ENCODE data around the gene DRG2. TPM values are rescaled to one million over a fixed set of nuclear protein-coding genes. Genes with fewer than 3 reads are reported as not detected.

Gene DRG2
- total RNA-seq, 6 donors from 2014 or later: 28.7 to 40.9 (median 33.5) TPM

DNA sequence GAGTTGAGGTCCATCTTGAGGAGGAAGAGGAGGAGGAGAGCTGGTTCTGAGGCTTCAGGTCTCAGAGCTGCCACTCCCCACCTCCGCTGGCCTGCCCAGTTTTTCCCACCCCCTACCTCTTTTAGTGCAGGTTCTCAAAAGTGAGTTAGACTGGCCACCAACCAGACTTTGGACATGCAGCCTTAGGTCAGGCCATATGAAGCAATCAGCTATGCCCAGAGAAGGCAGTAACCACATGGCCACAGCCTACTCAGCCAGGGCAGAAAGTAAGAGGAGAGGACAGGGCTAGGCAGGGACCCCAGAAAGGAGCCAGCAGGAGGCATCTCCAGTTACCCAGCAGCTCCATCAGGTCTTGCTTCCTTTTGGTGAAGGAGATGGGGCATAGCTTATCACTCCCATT is 29.8 kb downstream of the DRG2 start:
- no peak overlapping the region for H3K4me3 ChIP-seq
- no peak for ATAC-seq (ENCODE audit: low FRiP score in 2 of 2)
- WGBS, 2 donors: 100% methylated on average over 1 of the region's 1 CpG

DNA sequence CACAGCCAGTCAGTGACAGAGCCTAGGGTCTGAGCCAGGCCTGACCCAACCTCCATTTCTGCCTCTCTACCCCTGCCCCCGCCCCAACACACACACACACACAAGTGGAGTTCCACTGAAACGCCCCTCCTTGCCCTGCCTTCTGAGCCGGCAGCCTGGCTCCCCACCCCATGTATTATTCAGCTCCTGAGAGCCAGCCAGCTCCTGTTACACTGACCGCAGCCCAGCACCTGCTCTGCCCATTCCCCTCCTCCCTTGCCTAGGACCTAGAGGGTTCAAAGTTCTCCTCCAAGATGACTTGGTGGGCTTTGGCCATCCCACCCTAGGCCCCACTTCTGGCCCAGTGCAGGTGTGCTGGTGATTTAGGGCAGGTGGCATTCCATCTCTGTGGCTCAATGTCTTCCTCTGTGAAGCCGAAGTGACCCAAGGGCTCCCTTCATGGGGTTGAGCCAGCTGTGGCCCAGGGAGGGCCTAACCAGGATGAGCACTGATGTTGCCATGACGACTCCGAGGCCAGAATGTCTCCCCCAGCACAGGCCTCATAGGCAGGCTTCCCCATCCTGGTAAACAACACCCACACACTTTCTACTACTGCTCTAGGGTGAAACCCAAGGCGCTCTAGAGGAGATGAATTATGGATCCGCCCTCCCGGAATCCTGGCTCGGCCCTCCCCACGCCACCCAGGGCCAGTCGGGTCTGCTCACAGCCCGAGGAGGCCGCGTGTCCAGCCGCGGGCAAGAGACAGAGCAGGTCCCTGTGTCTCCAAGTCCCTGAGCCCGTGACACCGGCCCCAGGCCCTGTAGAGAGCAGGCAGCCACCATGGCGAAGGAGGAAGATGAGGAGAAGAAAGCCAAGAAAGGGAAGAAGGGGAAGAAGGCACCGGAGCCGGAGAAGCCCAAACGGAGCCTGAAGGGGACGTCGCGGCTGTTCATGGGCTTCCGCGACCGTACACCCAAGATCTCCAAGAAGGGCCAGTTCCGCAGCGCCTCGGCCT is 30.5 kb downstream of the DRG2 start:
- no peaks in the 10 kb centered on the region for H3K27me3 ChIP-seq
- no peaks in the 10 kb centered on the region for H3K4me1 ChIP-seq
- TF ChIP-seq EP300 (IDR thresholded peaks at IDR 0.05): no peak
- TF ChIP-seq, protein P1, sequence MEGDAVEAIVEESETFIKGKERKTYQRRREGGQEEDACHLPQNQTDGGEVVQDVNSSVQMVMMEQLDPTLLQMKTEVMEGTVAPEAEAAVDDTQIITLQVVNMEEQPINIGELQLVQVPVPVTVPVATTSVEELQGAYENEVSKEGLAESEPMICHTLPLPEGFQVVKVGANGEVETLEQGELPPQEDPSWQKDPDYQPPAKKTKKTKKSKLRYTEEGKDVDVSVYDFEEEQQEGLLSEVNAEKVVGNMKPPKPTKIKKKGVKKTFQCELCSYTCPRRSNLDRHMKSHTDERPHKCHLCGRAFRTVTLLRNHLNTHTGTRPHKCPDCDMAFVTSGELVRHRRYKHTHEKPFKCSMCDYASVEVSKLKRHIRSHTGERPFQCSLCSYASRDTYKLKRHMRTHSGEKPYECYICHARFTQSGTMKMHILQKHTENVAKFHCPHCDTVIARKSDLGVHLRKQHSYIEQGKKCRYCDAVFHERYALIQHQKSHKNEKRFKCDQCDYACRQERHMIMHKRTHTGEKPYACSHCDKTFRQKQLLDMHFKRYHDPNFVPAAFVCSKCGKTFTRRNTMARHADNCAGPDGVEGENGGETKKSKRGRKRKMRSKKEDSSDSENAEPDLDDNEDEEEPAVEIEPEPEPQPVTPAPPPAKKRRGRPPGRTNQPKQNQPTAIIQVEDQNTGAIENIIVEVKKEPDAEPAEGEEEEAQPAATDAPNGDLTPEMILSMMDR (IDR thresholded peaks at IDR 0.05): no peak
- no peak for TF ChIP-seq POLR2A (IDR thresholded peaks at IDR 0.05)
- TF ChIP-seq POLR2AphosphoS5 (IDR thresholded peaks at IDR 0.05): no peak
- 85 to 87% methylated on average over 17 to 31 of the region's 33 CpGs for WGBS, 2 donors
- H3K9me3 ChIP-seq: peaks cover 0 to 16% (median 5%) of the 10 kb centered on the region in 4 donors
- H3K27ac ChIP-seq: no peak overlapping the region
- H3K36me3 ChIP-seq: no peaks in the 10 kb centered on the region
- H3K4me3 ChIP-seq: no peak overlapping the region
- DNase-seq: peak in 1 of 2 donors; percentile 76
- ATAC-seq (ENCODE audit: low FRiP score in 2 of 2): no peak

More for the DNA sequence above, 29.8 kb downstream of the DRG2 start:
- Histone ChIP-seq H3K27me3 (no peaks in the 10 kb centered on the region), H3K36me3 (no peaks in the 10 kb centered on the region), H3K4me1 (no peaks in the 10 kb centered on the region), H3K9me3 (peaks cover 0 to 16% (median 5%) of the 10 kb centered on the region in 4 donors), H3K27ac (no peak overlapping the region)
- no peak for DNase-seq
- TF ChIP-seq, protein P1 (IDR thresholded peaks at IDR 0.05): no peak
- TF ChIP-seq EP300 (IDR thresholded peaks at IDR 0.05): no peak
- TF ChIP-seq POLR2AphosphoS5 (IDR thresholded peaks at IDR 0.05): no peak

DNA sequence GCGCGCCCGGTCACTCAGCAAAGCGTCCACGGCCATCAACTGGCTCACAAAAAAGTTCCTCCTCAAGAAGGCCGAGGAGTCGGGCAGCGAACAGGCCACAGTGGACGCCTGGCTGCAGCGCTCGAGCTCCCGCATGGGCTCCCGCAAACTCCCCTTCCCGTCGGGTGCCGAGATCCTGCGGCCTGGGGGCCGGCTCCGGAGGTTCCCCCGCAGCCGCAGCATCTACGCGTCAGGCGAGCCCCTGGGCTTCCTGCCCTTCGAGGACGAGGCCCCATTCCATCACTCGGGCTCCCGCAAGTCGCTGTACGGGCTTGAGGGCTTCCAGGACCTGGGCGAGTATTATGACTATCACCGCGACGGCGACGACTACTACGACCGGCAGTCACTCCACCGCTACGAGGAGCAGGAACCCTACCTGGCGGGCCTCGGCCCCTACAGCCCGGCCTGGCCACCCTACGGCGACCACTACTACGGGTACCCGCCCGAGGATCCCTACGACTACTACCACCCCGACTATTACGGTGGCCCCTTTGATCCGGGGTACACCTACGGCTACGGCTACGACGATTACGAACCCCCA is 31.5 kb downstream of the DRG2 start:
- 96 to 99% methylated on average over 53 to 57 of the region's 57 CpGs for WGBS, 2 donors

DNA sequence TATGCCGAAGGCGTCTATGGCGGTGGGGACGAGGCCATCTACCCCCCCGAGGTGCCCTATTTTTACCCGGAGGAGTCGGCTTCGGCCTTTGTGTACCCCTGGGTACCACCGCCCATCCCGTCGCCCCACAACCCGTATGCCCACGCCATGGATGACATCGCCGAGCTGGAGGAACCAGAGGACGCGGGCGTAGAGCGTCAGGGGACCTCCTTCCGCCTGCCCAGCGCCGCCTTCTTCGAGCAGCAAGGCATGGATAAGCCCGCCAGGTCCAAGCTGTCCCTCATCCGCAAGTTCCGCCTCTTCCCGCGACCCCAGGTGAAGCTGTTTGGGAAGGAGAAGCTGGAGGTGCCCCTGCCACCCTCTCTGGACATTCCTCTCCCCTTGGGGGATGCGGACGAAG is 32.2 kb downstream of the DRG2 start:
- Histone ChIP-seq H3K4me1 (no peaks in the 10 kb centered on the region), H3K27me3 (no peaks in the 10 kb centered on the region), H3K9me3 (peaks cover 0 to 16% (median 5%) of the 10 kb centered on the region in 4 donors), H3K27ac (no peak overlapping the region), H3K4me3 (no peak overlapping the region), H3K36me3 (no peaks in the 10 kb centered on the region)
- WGBS, 2 donors: 96 to 97% methylated on average over 30 of the region's 30 CpGs
- ATAC-seq (ENCODE audit: low FRiP score in 2 of 2): no peak
- TF ChIP-seq POLR2A (IDR thresholded peaks at IDR 0.05) (no peak), EP300 (IDR thresholded peaks at IDR 0.05) (no peak), POLR2AphosphoS5 (IDR thresholded peaks at IDR 0.05) (no peak)
- TF ChIP-seq, protein P1 (IDR thresholded peaks at IDR 0.05): no peak
- DNase-seq: no peak

More for the DNA sequence above, 31.5 kb downstream of the DRG2 start:
- no peak for ATAC-seq (ENCODE audit: low FRiP score in 2 of 2)
- peak in 1 of 2 donors; percentile 81 for DNase-seq
- Histone ChIP-seq H3K27me3 (no peaks in the 10 kb centered on the region), H3K27ac (no peak overlapping the region), H3K9me3 (peaks cover 0 to 16% (median 5%) of the 10 kb centered on the region in 4 donors), H3K4me3 (no peak overlapping the region), H3K36me3 (no peaks in the 10 kb centered on the region), H3K4me1 (no peaks in the 10 kb centered on the region)
- TF ChIP-seq POLR2AphosphoS5 (IDR thresholded peaks at IDR 0.05) (no peak), POLR2A (IDR thresholded peaks at IDR 0.05) (no peak), EP300 (IDR thresholded peaks at IDR 0.05) (no peak)
- TF ChIP-seq, protein P1 (IDR thresholded peaks at IDR 0.05): no peak
